AG09319 (cell line): ENCODE measurements around the gene TMEM266.

Source experiments
- DNase-seq: peaks from one replicate; pipeline ENCODE4 v3.0.0-alpha.2; 2010; ENCODE audit warnings: low read depth; ENCODE audit errors: extremely low read depth
- TF ChIP-seq, protein P1 (sequence below): IDR thresholded peaks from 2 replicates; pipeline ENCODE4 v1.5.1; 2011; ENCODE audit warnings: low read depth, mild to moderate bottlenecking, inconsistent platforms, low read length, moderate library complexity

Gene TMEM266

DNA sequence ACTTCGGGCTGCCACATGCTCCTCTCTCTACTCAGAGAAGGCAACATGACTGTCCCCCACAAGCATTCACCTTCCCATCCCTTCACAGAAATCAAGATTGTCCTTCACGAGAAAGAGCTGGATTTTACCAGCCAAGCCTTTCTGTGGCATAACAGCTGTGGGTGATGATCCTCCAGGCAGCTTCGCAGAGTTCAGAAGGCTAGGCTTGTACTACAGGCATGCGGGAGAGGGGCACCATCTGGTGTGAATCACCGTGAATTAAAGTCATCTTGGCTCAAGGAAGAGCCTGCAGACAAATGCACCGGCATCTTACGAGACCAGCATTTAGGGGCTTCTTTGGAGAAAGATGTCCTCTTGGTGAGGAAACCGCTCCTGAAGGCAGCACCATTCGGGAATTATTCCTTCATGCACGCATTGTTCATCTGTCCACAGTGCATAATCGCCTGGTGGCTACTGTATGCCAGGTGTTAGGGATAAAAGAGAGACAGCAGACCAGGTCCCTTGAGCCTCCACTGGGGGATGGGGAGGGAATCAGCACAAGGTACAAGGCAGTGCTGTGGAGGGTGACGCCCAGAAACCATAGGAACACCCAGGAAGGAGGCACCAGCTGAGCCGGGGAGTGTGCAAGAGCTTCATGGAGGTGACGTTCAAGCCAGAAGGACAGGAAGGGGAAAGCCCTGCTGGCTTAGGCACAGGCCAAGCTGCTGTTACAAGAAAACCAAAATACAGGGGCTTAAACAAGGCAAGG, 108.6 kb downstream of the TMEM266 start:
- TF ChIP-seq, protein P1, sequence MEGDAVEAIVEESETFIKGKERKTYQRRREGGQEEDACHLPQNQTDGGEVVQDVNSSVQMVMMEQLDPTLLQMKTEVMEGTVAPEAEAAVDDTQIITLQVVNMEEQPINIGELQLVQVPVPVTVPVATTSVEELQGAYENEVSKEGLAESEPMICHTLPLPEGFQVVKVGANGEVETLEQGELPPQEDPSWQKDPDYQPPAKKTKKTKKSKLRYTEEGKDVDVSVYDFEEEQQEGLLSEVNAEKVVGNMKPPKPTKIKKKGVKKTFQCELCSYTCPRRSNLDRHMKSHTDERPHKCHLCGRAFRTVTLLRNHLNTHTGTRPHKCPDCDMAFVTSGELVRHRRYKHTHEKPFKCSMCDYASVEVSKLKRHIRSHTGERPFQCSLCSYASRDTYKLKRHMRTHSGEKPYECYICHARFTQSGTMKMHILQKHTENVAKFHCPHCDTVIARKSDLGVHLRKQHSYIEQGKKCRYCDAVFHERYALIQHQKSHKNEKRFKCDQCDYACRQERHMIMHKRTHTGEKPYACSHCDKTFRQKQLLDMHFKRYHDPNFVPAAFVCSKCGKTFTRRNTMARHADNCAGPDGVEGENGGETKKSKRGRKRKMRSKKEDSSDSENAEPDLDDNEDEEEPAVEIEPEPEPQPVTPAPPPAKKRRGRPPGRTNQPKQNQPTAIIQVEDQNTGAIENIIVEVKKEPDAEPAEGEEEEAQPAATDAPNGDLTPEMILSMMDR: no peak
- no peak for DNase-seq

DNA sequence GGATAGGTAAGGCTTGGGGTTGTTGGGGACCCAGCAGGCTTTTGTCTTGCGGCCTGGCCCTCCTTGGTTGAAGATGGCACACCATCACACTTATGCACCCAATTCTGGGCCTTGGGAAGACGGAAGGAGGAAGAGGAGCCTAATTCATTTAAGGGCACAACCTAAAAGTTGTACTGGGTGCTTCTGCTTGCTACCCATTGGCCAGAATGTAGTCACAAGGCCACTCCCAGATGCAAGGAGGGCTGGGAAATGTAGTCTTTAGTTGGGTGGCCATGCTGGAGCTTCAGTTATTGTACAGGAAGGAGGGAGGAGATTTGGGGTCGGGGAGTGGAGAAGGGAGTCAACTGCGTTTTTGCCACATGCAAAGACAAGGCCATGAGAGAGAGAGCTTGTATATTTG, 109.2 kb downstream of the TMEM266 start:
- TF ChIP-seq, protein P1: no peak
- DNase-seq: no peak

DNA sequence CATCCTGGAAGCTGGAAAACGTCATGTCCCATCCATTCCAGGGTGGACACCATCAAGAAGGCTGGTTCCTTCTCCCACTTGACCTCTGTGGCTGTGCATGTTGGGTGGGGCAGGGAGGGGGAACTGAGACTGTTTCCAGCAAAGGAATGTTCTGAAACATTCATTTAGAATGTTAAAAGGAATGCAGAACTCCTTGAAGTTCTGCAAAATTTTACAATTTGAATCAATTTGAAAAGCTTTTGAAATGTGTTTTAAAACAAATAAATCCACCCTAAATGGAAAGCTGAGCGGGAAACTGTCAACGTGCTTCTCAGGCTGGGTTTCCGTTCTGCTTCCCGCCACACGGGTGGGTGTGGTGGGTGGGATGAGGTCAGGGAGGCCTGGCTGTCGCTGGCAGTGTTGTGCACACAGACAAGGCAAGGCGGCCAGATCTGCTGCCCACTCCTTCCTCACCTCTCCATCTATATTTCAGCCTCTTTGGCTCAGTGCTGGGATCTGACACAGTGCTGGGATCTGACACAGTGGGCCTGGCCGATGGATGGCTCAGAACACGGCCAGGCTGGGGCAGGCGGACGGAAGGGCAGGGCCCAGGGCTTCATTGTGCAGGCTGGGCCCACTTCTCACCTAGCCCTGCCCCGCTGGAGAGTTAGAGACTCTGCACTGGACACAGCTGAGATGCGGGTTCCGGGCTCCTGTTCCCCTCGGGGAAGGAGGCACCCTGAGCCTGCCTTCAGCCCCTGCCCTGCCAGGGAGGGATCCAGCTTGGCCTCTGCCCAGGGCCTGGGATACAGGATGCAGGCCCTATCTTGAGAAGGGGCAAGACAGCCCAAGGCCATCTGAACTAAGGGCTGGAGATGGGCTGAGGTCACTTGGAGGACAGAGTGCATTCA, 110.4 kb downstream of the TMEM266 start:
- DNase-seq: no peak
- TF ChIP-seq, protein P1: no peak

DNA sequence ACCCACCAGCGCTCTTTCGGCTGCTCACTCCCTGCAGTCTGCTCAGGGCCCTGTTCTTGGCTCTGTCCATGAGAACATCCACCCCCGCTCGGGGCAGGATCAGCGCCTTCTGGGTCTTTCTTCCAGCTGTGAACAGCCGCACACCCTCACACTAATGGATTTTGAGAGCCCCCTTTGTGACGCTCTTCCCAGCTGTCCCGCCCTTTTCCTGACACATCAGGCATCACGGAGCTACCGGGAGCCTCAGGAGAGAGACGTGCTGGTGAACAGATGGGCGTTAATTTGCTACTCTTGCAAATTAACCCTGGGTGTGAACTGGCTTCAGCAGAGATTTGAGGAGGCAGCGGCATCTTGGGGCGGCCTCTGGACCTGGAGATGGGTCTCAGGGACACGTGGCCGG, 113.0 kb downstream of the TMEM266 start:
- no peak for DNase-seq
- TF ChIP-seq, protein P1: no peak

DNA sequence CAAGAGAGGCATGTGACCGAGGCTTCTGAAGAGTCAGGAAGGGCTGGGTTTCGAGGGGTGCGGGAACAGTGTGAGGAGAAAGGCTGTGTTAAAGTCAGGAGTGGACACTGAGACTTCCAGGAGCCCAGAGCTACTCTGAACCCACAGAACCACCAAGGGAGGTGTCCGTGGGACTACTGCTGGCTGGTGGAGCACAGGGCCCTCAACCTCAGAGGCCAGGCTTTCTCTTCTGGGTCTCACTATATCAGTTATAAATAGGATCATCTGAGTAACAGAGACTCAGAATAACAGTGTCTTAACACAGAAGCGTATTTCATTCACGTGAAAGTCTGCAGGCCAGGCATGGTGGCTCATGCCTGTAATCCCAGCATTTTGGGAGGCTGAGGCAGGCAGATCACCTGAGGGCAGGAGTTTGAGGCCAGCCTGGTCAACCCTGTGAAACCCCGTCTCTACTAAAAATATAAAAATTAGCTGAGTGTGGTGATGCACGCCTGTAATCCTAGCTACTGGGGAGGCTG, 113.6 kb downstream of the TMEM266 start:
- TF ChIP-seq, protein P1: no peak
- no peak for DNase-seq

DNA sequence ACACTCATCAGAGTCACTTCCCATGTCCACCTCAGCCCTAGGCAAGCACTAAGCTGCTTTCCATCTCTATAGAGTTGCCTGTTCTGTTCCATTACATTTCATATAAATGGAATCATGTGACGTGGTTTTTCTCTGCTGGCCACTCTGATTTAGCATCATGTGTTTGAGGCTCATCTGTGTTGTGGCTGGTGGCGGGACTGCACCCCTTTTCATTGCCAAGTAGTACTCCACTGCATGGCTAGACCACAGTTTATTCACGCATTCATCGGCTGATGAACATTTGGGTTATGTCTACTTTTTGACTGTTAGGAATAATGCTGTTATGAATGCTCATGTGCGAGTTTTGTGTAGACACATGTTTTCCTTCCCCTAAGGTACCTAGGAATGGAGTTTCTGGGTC, 114.9 kb downstream of the TMEM266 start:
- DNase-seq: no peak
- TF ChIP-seq, protein P1: no peak

DNA sequence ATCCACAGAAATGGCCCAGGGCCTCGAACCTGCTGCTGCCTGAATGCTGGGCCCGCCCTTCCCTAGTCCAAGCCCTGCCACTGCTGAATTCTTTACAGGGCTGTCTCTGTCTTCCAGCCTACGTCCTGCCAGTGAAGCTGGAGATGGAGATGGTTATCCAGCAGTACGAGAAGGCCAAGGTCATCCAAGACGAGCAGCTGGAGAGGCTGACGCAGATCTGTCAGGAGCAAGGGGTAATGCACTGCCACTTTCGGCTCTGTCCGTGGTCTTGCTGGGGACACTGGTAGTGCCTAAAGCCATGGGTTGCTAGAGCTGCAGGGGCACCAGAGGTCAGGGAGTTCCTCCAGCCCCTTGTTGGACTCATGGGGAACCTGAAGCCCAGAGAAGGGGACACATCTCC, 115.7 kb downstream of the TMEM266 start:
- no peak for DNase-seq
- TF ChIP-seq, protein P1: no peak
